NCI-H82 (cell line): ENCODE measurements around the gene YWHAG.
A peak's percentile ranks its signal among the peaks of the same experiment; 100 is the strongest.
"Not testable (repeated sequence)": the region's sequence is repeated elsewhere in the genome, so short reads cannot be mapped to it uniquely, and the experiment has no call there.

Source experiments
- DNase-seq: peaks from one replicate; lab custom pipeline; 2025; lab: John Stamatoyannopoulos, UW

Gene YWHAG

GRCh38 chr7:76318488-76319353 is 40.1 kb downstream of the YWHAG start:
- DNase-seq = peak; percentile 79

- DNase-seq = peak; percentile 99
These were observed 40.9 kb downstream of the YWHAG start for GRCh38 chr7:76317782-76318487.

- no peak for DNase-seq
These were observed 41.6 kb downstream of the YWHAG start for GRCh38 chr7:76316984-76317781.

GRCh38 chr7:76315364-76315763 is 43.4 kb downstream of the YWHAG start:
- DNase-seq = peak; percentile 65

- DNase-seq = not testable (repeated sequence)
These were observed 44.1 kb downstream of the YWHAG start for GRCh38 chr7:76314740-76315139.

- peak; percentile 97 for DNase-seq
These were observed 44.6 kb downstream of the YWHAG start for GRCh38 chr7:76314042-76314721.

- not testable (repeated sequence) for DNase-seq
These were observed 47.0 kb downstream of the YWHAG start for GRCh38 chr7:76311838-76312237.

- peak; percentile 54 for DNase-seq
These were observed 48.5 kb downstream of the YWHAG start for GRCh38 chr7:76310102-76310957.

- not testable (repeated sequence) for DNase-seq
These were observed 49.3 kb downstream of the YWHAG start for GRCh38 chr7:76309341-76310101.

GRCh38 chr7:76308874-76309273 is 49.9 kb downstream of the YWHAG start:
- DNase-seq = not testable (repeated sequence)

GRCh38 chr7:76304888-76305375 is 53.9 kb downstream of the YWHAG start:
- DNase-seq = no peak

- DNase-seq = peak; percentile 97
These were observed 55.3 kb downstream of the YWHAG start for GRCh38 chr7:76303202-76304147.

- peak; percentile 78 for DNase-seq
These were observed 56.2 kb downstream of the YWHAG start, which contains the start of gene HSPB1 for GRCh38 chr7:76302347-76303201. TSS of gene HSPB1 (plus strand) at chr7:76302673. CDS start at chr7:76302713, 40 bp downstream.

- no peak for DNase-seq
These were observed 57.8 kb downstream of the YWHAG start for GRCh38 chr7:76301000-76301399.

GRCh38 chr7:76300166-76300731 is 58.5 kb downstream of the YWHAG start:
- no peak for DNase-seq

- DNase-seq = no peak
These were observed 61.7 kb downstream of the YWHAG start for GRCh38 chr7:76296743-76297740.
